Stimulated activated CD4-positive, alpha-beta T cell treated with anti-CD3 and anti-CD28 coated beads, Interleukin-4, amount 100 ng/mL, for 4 hours (primary cell): ENCODE data around the gene MORF4L2.
"Not testable (repeated sequence)": the region's sequence is repeated elsewhere in the genome, so short reads cannot be mapped to it uniquely, and the experiment has no call there.

ENCODE experiments used
- DNase-seq, 2 experiments: peaks; one replicate each; pipeline ENCODE4 v3.0.0-alpha.2; 2020

Gene MORF4L2

DNA sequence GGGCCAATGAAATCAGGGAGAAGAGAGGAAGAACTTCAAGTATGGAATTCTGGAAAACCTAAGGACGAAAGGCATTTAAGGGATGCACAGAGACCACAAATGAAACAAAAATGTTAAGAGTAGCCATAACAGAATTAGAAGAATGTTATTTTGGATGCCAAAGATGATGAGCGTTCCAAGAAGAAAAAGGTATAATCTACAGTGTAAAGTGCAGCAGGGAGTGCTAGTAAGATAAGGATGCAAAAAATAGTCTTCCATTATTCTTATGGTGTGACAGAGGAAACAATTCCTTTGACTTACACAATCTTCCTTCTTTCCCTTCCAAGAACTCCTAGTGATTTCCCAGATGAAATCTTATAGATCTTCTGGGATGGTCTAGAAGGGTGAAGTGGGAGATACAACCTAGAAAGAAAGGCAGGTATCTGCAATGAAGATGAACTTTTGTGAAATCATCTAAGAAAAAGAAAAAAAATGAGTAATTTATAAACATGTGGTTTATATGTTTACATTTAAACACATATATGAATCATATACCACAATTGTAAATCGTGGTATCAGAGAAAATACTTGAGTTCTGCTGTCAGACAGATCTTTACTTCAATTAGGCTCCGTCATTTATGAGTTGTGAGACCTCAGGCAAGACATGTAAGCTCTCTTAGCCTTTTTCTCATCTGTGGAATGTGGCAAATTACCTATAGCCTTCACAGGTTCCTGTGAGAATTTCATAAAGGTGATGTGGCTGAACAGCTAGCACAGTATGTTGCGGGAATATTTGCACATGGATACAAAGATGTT, 8.1 kb downstream of the MORF4L2 start:
- DNase-seq: no peak

DNA sequence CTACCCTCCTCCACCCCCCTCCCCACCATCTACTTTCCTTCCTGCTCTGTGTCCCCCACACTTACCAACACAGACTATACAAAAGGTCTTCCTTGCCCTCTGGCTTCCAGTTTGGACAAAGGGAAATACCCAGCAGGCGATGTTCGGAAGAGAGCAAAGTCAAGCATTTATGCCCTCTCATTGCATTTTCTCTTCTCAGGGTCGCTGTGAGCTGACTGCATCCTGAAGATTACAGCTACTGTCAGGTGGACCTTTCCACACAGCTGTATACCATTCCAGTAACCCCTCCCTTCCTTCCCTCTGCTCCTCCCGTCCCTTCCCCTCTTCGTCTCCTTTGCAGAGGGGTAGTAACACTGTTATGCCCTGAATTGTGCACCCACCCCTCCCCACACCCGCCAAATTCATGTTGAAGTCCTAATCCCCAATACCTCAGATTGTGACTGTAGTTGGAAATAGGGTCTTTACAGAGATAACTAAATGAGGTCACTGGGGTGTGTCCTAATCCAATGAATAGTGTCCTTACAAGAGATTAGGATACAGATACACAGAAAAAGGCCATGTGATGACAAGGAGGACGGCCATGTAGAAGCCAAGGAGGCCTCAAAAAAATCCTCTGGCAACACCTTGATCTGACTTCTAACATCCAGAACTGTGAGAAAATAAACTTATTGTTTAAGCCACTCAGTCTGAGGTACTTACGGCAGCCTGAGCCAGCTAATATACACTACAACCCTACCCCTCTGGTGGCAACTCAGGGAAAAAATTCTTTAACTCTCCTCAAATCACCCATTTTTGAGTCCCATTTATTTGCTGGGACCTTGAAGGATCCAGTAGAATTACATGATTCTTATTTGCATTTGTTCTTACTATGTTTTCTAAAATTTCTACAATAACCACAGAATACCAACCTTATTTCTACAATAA, 11.7 kb downstream of the MORF4L2 start:
- DNase-seq: no peak

DNA sequence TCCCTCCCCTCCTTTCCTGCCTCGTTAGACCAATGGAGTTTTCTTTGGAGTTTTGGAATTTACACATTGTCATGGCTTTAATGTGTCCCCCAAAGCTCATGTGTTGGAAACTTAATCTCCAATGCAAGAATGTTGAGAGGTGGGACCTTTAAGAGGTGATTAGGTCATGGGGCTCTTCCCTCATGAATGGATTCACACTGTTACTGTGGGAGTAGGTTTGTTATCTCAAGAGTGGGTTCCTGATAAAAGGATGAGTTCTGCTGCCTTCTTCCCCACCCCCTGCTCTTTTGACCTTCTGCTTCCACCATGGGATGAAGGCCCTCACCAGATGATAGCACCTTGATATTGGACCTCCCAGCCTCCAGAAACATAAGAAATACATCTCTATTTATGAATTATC, 16.8 kb downstream of the MORF4L2 start:
- DNase-seq: no peak

DNA sequence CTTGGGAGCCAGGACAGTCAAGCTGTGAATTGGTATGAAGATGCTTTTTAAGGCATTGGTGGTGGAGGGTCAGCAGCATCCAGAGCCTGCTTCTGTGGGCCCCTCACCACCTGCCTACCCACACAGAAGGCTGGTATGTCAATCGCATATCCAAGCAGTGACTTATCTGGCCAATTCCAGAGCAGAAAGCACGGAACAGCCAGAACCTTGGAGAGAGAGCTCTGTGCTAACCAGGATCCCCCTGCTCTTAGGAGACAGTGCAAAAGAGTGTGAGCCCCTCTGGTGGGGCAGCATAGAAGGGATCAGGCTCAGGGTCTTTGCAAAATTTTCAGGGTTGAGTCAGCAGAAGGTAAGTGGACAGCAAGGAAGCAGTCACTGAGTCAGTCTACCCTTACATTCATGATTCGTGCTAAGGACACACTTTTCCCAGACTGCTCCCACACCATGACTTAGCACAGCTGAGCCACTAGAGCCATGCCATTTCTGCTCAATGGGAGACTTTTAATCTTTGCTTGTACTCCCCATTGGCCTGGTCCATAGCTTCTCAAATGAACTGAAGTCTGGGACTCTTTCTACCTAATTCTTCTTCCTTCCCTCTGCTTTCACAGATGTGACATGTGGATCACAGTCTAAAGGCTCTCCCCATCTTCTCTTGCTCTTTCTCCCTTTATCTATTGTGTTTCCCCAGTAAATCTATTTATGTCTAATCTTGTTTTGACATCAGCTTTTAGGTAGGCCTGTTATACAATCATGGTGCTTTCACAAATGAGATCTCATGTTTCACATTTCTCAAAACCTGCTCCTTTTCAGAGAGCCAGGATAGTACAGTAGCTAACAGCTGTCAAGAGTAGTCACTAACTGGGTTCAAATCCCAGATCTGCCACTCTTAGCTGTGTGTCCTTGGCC, 20.0 kb downstream of the MORF4L2 start:
- DNase-seq: no peak

DNA sequence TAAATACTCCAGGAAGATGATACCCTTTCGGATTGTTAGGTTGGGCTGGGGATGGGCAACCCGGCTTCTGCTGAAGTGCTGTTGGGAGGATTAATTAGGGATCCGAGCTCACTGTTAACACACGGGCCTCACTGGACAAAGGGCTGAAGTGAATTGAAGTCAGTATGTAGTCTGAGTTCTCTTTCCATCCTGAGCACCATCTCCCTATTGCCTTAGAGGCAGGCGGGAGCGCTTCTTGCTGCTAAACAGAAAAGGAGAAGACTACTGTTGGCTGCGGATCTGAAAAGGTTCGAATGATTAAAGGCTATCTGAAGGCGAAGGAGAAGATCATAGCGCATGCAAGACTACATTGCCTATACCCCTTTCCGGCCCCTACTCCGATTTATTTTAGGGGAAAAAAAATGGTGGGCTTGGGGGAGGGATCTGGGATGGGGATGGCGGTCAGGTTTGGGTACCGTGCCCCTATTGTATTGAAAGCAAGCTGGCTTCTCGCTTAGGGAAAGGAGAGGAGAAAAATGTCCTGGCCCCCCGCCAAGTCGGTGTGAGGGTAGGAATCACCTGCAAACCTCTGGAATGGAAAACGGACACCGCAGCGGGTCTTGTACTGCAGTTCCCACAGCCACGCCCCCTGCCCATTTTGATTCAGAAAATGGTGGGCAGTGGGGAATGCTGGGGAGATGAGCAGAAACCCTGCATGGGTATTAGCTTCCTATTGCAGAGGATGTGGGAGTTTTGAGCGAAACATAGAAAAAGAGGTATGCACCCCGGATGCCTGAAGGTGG, 22.3 kb downstream of the MORF4L2 start:
- DNase-seq: no peak

DNA sequence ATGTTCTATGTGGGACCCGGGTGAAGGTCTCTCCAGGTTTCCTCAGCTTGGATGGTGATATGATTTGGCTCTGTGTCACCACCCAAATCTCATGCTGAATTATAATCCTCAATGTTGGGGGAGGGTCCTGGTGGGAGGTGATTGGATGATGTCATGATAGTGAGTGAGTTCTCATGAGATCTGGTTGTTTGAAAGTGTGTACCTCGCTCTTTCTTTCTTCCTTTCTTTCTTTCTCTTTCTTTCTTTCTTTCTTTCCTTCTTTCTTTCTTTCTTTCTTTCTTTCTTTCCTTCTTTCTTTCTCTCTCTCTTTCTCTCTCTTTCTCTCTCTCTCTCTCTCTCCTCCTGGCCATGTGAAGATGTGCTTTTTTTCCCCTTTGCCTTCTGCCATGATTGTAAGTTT, 27.0 kb downstream of the MORF4L2 start:
- DNase-seq: not testable (repeated sequence)

DNA sequence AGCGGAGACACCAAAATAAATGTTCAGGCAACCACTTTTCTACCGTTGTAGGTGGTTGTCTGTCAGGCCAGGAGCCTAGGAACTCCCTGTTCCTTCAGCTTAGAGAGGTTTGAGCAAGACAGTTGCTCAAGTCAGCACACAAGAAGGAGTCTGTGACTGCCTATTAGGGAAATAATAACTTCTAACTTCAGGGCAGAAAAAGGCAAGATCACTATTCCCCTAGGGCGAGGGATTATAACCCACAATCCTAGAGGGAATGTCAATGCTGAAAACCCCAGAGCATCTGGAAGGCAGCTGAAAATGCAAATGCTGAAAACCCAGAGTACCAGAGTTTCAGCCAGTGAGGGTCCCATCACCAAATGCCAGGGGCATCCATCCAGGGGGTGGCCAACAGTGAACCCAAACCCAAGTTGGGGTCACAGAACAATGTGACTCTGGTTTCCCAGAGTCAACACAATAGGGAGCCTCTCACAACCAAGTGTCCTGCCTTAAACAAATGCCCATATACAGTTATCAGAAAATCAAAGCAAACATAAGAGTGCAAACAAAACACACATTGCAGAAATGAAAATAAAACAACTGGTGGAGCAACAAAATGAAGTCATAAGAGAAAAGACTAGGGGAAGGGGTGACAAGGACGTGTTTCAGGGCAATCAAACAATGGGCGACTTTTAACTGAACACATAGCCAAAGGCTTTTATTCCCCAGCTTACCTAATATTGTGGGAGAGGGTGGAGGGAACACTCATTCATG, 27.6 kb downstream of the MORF4L2 start:
- DNase-seq: no peak

DNA sequence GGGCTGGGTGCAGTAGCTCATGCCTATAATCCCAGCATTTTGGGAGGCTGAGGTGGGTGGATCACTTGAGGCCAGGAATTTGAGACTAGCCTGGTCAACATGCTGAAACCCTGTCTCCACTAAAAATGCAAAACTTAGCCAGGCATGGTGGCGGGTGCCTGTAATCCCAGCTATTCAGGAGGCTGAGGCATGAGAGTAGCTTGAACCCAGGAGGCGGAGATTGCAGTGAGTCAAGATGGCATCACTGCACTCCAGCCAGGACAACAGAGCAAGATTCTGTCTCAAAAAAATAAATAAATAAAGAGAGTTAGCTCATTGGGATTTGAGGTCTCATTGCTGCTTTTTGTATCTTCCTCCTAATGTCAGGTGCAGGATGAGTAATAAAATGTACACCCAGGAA, 29.4 kb downstream of the MORF4L2 start:
- not testable (repeated sequence) for DNase-seq

DNA sequence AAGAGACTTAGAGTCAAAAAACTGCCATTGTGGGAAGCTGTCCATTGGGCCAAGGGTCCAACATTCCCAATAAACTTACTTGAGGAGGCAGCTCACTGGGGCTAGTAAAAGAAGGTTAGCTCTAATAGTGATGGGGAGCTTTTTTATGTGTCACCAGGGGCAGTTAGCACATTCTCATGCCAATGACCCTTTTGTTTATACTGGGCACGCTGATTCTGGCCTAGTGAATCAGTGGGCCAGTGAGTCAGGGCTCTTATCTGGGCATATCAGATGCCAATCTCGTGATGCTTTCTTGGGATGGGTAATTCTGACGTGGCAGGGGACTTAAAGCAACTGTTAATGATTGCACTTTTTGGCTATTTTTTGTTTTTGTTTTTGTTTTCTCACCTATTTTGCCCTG, 29.9 kb downstream of the MORF4L2 start:
- DNase-seq: no peak

DNA sequence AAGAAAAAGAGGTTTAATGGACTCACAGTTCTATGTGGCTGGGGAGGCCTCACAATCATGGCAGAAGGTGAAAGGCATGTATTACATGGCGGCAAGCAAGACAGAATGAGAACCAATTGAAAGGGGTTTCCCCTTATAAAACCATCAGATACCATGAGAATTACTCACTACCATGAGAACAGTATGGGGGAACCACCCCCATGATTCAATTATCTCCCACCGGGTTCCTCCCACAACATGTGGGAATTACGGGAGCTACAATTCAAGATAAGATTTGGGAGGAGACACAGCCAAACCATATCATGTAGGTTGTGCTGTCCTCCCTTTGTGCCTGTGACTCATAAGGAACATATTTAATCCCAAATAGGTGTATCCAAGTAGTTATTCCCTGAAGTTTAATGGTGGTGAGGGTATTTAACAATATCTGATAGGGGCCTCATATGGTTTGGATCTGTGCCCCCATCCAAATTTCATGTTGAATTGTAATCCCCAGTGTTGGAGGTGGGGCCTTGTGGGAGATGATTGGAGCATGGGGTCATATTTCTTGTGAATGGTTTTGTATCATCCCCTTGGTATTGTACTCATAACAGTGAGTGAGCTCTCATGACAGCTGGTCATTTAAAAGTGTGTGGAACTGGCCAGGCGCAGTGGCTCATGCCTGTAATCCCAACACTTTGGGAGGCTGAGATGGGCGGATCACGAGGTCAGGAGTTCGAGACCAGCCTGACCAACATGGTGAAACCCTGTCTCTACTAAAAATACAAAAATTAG, 31.1 kb downstream of the MORF4L2 start:
- DNase-seq: not testable (repeated sequence)

DNA sequence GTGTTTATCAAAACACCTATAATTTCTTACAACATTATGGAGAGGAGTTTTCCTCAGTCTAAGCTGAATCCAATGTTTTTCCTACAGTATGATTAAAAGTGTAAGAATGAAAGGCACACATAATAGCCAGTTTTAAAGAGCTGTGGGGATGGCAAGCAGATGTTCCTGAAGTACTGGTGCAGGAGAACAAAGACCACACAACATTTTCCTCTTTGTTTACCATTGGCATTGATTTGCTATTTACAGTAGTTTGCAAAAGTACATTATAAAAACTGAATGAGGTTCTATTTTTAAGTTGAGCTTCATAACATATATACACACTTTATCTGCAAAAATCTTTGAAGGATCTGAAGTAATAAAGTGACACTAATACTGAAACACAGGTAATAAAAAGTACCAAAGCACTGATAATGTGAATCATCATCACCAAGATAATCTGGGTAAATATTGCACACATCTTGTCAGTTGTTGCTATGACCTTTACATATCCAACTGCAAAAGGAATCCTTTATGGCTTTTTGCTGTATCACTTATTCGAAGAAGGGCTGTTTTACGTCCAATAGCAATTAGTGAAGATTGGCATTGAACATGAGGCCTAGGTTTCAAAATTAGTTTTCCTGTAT, 35.2 kb downstream of the MORF4L2 start:
- no peak for DNase-seq

DNA sequence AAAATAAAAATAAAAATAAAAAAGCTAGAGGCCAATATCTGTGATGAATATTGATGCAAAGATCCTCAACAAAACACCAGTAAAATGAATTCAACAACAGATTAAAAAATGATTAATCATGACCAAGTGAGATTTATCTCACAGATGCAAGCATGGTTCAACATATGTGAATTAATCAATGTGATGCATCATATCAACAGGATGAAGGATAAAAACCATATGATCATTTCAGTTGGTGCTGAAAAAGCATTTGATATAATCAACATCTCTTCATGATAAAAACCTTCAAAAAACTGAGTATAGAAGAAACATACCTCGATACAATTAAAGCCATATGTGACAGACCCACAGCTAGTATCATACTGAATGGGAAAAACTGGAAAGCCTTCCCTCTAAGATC, 38.9 kb downstream of the MORF4L2 start:
- DNase-seq: no peak

DNA sequence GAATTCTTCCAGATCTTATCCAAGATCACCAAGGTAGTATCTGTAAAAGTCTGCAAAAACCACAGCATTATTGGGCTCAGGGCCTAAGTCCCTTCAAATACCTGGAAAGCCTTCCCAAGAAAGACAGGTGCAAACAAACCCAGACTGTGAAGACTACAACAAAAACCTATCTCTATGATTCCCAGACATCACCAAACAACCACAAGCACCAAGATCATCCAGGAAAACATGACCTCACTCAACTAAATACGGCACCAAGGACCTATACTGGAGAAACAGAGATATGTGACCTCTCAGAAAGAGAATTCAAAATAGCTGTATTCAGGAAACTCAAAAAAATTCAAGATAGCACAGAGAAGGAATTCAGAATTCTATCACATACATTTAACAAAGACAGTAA, 42.4 kb downstream of the MORF4L2 start:
- DNase-seq: no peak

DNA sequence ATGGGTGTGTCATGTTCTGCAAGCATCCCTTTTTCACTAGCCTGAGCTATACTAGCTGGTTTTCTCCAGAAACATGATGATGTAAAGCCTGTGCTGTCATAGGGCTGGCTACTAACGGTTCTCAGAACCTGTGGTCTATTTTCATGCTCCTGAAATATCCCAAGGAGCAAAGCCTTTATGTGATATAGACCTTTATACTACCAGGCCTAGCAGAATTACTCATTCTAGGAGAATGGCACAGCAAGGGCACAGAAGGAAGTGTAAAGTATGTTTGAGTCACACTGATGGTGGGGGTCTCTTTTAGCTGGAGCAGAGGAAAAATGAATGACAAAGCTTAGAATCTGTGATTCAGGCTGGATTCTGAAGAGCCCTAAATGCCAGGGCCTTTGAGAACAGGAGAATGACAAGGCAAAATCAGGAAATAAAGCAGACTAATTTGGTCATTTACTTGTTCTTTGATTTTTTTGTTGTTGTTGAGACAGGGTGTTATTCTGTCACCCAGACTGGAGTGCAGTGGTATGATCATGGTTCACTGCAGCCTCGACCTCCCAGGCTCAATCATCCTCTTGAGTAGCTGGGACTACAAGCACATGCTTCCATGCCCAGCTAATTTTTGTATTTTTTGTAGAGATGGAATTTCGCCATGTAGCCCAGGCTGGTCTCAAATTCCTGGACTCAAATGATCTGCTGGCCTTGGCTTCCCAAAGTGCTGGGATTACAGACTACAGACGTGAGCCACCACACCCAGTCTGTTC, 45.9 kb downstream of the MORF4L2 start:
- no peak for DNase-seq

DNA sequence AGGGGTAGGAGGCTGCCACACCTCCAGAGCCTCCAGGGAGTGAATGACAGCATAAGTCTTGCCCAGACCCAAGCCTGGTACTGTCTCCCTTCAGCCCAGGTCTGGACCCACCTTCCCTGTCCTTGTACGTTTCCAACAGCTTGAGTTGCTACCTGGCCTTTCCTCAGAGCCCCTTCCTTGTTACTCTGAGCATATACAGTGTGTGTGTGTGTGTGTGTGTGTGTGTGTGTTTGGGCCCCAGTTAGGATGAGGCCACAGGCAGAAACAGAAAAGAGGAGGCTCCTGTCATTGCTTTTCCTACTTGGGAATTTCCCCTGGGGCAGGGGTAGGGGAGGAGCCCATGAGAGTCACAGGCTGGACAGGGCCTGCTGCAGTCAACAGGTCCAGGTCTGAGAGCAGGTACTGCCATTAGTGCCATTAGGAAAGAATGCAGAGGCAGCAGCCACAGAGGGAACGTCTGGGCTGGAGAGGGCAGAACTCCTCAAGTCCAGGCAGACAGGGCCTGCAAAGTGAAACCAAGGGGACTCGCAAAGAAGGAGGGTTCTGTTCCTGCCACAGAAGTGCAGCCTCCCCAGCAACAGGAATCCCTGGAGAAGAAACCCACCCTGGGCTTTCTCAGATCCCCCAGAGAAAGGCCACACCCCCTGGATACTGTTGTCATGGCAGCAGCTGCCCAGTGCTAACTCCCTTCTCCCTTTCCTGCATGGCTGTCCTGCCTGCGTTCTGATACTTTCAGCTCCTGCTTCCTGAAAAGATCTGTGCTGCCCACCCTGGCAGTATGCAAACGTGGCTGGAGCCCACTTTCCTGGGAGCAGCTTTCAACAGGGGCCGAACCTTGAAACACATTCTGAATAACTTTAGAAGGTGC, 47.8 kb downstream of the MORF4L2 start:
- not testable (repeated sequence) for DNase-seq

DNA sequence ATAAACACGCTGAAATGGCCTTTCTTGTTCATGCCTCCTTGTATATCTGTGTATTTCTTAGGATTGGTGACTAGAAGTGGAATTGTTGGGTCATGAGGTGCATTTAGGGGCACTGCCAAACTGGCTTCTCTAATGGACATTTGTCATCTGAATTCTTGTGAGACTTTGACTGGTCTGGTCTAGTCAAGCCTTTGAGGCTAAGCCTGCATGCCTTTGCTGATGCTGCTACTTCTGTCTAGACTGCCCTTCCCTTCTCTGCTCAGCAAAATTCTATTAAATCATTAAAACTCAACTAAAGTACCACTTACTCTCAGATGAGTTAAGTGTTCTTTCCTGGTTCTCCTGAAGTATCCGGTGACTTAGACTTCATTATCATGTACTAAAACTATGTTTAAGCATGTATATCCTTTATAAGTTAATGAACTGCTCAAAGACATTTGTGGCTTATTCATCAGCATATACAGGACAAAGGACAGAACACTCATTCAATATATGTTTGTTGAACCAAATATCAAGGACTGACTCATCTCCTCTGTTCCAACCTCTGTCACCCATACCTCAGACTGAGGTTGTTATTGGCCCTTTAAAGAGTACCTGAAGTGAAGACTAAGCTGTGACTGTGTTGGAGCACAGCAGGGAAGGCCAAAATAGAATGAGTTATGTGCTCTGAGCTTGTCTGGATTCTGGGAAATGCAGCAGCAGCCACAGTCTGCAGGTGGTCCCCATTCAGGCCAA, 48.7 kb downstream of the MORF4L2 start:
- DNase-seq: no peak

DNA sequence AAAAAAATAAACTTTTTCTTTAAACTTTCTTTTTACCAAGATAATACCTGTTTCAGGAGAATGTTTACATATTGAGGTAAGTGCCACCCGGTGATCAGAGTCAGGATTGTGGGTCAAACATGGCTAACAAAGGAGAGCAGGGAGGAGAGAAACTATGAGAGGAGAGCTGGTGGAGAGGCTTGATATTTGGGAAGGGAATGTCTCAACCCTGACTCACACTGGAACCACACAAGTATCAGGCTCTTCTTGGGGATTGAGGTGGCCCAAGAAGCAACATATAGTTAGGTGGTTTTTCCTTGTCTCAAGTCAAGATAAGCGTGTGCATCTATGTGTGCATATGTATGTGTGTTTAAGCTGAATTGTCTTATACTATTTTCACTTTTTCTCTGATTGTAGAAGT, 51.1 kb downstream of the MORF4L2 start:
- DNase-seq: no peak

DNA sequence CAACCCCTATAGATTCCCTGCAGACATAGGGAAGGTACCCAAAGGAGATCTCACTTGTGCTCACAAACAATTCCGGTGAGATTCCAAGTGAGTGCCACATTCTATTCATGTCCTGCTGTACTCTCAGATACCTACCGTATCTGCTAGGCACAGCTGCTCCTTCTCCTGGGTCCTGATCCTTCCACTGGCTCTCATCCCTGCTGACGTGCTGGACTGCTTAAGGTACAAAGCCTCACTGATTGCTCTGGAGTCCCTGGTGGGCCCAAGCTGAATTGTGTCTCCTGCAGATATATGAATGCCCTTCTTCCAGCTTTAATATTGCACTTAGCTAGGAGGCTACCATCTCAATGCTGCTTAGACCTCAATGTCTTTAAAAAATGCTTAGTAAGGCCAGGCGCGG, 55.4 kb downstream of the MORF4L2 start:
- DNase-seq: no peak
